Spleen (tissue), 7 donors: ENCODE data around the gene ANHX.

Experiments used
- CTCF ChIP-seq, 11 experiments: fragments of 200-600 bp in 7 of 11; fragments of 450-650 bp in 4 of 11; sonication (generic) in 4 of 11; IDR thresholded peaks in 8 of 11; conservative IDR thresholded peaks in 3 of 11; 1 replicate in 7 of 11; 2 replicates in 4 of 11; pipeline versions ENCODE4 v1.4.0 to v1.8.0; 2016 to 2021; ENCODE audit warnings: antibody characterized with exemption in 11 of 11, inconsistent platforms in 4 of 11, mild to moderate bottlenecking in 1 of 11
- POLR2A ChIP-seq, 3 donors: fragments of 450-650 bp; IDR thresholded peaks; one replicate each; pipeline ENCODE4 v1.5.1; 2017; ENCODE audit warnings: antibody characterized with exemption in 3 of 3, mild to moderate bottlenecking in 1 of 3
- POLR2AphosphoS5 ChIP-seq, 3 donors: sonication (generic); formaldehyde crosslinking; IDR thresholded peaks; one replicate each; pipeline ENCODE4 v1.5.1; 2017; ENCODE audit warnings: antibody characterized with exemption in 3 of 3
- donor health status: DM: no; HTN: no; CAD: no; lungs with moderate emphysema.
- donor health status: DM: no; HTN: no; CAD: no.
- donor health status: DM: no; HTN: no; CAD: no.

GRCh38 chr12:133234971-133235370 lies 706 bp downstream of the ANHX start:
- no peak for TF ChIP-seq POLR2A (IDR thresholded peaks at IDR 0.05)
- no peak for TF ChIP-seq CTCF (IDR thresholded peaks at IDR 0.05 in 8 of 11, conservative IDR thresholded peaks at IDR 0.05 in 3 of 11)
- no peak for TF ChIP-seq POLR2AphosphoS5 (IDR thresholded peaks at IDR 0.05)
